SK-N-DZ (cell line): ENCODE results near the gene ATG16L2.
"Not testable (repeated sequence)": the region's sequence is repeated elsewhere in the genome, so short reads cannot be mapped to it uniquely, and the experiment has no call there.

Source experiments
- DNase-seq: peaks from one replicate; pipeline ENCODE4 v3.0.0-alpha.2; 2015; ENCODE audit warnings: low spot score

Gene ATG16L2

GRCh38 chr11:72824020-72824419 is 9.8 kb downstream of the ATG16L2 start:
- DNase-seq = no peak

- no peak for DNase-seq
Measured at GRCh38 chr11:72824811-72825505, 10.7 kb downstream of the ATG16L2 start.

GRCh38 chr11:72825661-72826060 is 11.4 kb downstream of the ATG16L2 start:
- no peak for DNase-seq

GRCh38 chr11:72826191-72826941 is 12.2 kb downstream of the ATG16L2 start:
- DNase-seq = no peak

- DNase-seq = no peak
Measured at GRCh38 chr11:72826942-72827480, 12.8 kb downstream of the ATG16L2 start.

GRCh38 chr11:72827656-72828055 is 13.4 kb downstream of the ATG16L2 start:
- not testable (repeated sequence) for DNase-seq

- no peak for DNase-seq
Measured at GRCh38 chr11:72828081-72828567, 13.9 kb downstream of the ATG16L2 start.

GRCh38 chr11:72828692-72829101 is 14.5 kb downstream of the ATG16L2 start:
- no peak for DNase-seq

GRCh38 chr11:72829178-72829577 is 15.0 kb downstream of the ATG16L2 start:
- no peak for DNase-seq

- DNase-seq = no peak
Measured at GRCh38 chr11:72829884-72830533, 15.8 kb downstream of the ATG16L2 start.

- DNase-seq = peak; percentile 79
Measured at GRCh38 chr11:72831521-72832300, 17.5 kb downstream of the ATG16L2 start.

- DNase-seq = no peak
Measured at GRCh38 chr11:72832301-72833082, 18.3 kb downstream of the ATG16L2 start.

- DNase-seq = no peak
Measured at GRCh38 chr11:72833083-72833733, 19.0 kb downstream of the ATG16L2 start.

GRCh38 chr11:72833811-72834493 is 19.7 kb downstream of the ATG16L2 start:
- no peak for DNase-seq

- DNase-seq = no peak
Measured at GRCh38 chr11:72834905-72835304, 20.7 kb downstream of the ATG16L2 start.

GRCh38 chr11:72836111-72836510 is 21.9 kb downstream of the ATG16L2 start:
- DNase-seq = no peak

GRCh38 chr11:72838691-72839305 is 24.6 kb downstream of the ATG16L2 start:
- no peak for DNase-seq

GRCh38 chr11:72840780-72841179 is 26.6 kb downstream of the ATG16L2 start:
- DNase-seq = no peak

- no peak for DNase-seq
Measured at GRCh38 chr11:72841397-72841796, 27.2 kb downstream of the ATG16L2 start.
